Kidney glomerular epithelial cell (primary cell): ENCODE data around the gene AGT.

Source experiments
- DNase-seq: peaks from one replicate; lab custom pipeline; 2025; lab: John Stamatoyannopoulos, UW

The AGT gene

GRCh38 chr1:230713915-230714764 lies at the start of gene AGT:
TSS of gene AGT (minus strand) at chr1:230714122. CDS start at chr1:230710823, 3,299 bp downstream.
- peak; percentile 27 for DNase-seq

- no peak for DNase-seq
Measured at GRCh38 chr1:230761443-230762167, 47.7 kb upstream of the AGT start.

DNA sequence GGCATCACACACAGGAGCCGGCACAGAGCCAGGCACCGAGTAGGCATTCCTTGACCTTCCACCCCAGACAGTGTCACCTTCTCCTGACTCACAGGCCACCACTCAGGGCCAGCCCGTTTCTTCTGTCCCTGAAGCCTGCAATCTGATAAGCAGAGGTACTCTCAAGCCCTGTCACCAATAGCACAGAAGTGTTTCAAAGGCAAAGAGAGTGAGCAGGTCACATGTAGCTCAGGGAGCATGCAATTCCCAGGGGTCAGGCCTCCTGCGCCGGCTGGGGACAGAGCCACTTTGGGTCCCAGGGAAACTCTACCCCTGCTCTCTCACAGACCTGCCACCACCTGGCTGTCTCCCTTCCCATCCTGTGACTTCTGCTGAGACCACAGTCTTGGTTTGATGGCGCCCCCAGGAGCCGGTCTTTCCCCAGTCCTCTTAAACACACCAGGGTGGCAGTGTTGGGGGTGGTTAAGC lies 46.5 kb upstream of the AGT start:
- no peak for DNase-seq

DNA sequence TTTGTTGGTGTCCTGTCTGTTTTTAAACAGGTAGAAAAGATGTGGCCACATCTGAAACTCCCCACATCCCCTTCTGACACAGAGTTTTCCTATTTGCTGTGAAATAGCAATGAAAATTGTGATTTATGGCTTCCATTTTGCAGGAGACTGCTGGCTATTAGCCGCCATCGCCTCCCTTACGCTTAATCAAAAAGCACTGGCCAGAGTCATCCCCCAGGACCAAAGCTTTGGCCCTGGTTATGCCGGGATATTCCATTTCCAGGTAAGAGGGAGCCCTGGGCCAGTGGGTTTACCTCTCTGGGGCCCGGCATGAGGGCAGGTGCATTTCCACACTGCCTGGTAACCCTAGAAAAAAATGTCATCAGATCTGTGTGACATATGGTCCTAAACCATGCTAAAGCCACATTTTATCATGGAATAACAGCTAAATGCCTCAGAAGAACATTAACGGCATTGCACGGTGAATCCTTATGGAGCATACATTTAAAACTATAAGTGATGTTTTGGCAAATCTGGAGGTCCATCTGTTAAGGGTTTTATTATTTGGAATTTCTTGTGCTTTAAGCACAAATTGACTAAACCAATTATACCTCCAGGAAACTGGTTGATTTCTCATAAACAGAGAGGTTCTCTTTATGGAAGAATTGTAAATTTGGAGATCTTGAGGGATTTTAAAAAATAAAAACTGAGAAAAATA lies 45.6 kb upstream of the AGT start:
- no peak for DNase-seq

GRCh38 chr1:230758709-230759368 lies 44.9 kb upstream of the AGT start:
- no peak for DNase-seq

- DNase-seq: no peak
Measured at GRCh38 chr1:230757856-230758708, 44.2 kb upstream of the AGT start.

GRCh38 chr1:230754796-230755195 lies 40.9 kb upstream of the AGT start:
- DNase-seq: peak; percentile 41

GRCh38 chr1:230753586-230754251 lies 39.8 kb upstream of the AGT start:
- DNase-seq: no peak

- no peak for DNase-seq
Measured at GRCh38 chr1:230753191-230753585, 39.3 kb upstream of the AGT start.

DNA sequence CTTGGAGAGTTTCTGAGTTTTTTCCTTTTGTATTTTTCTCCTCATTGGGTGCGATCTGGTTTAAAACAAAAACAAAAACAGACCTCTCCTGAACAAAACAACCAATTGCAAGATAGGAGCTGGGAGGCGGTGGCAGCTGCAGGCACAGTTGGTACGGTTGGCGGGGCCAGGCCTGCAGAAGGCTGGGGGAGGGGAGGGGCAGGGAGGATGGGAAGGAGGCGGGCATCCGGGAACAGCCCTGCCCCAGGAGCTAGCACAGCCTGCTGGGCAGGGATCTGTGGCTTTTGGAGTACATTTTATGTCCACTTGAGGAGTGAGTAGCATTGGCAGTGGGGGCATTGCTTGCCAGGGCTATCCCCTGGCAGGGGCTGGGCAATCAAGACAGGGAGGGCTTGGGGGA lies 38.5 kb upstream of the AGT start:
- DNase-seq: no peak

DNA sequence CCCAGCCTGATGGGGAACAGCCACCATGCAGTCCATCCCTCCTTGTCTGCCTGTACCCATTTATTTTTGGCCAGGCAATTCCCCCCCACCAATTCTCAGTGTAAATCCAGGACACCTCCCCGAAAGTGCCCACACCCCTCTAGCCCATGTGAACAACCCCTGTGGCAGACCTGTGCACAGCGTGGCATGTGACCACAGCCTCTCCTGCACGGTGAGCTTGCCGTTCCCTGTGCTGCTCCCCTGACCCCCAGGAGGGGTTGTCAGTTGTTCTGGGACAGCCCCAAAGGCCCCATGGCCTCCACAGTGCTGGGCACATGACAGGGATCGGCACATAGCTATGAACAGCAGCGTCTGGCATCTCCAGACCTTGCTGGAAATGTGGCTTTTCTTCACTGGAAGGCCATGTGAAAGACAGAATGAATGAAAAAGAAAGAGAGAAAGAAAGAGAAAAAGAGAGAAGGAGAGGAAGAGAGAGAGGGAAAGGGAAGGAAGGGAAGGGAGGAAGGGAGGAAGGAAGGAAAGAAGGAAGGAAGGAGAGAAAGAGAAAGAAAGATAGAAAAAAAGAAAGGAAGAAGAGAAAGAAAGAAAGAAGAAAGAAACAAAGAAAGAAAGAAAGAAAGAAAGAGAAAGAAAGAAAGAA lies 37.2 kb upstream of the AGT start:
- DNase-seq: no peak

- DNase-seq: no peak
Measured at GRCh38 chr1:230750576-230750975, 36.7 kb upstream of the AGT start.

- no peak for DNase-seq
Measured at GRCh38 chr1:230749635-230750034, 35.7 kb upstream of the AGT start.

DNA sequence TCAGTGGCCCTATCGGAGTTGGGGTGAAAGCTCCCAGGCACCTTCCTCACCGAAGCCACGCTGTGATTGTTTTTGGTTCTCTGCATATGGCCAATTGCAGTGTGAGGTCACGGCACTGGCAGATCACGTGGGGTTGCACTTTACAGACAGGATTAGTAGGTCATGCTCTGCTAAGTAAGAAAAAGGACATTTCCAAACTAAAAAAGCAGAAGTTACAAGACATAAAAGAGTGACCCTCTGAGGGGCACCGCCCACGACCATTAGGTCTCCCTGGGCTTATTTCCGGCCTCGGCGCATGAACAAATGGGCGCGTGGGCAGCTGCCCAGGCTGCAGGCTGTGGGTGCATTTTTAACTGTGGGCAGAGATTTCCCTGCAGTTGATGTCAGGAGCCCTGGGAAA lies 35.2 kb upstream of the AGT start:
- DNase-seq: no peak

DNA sequence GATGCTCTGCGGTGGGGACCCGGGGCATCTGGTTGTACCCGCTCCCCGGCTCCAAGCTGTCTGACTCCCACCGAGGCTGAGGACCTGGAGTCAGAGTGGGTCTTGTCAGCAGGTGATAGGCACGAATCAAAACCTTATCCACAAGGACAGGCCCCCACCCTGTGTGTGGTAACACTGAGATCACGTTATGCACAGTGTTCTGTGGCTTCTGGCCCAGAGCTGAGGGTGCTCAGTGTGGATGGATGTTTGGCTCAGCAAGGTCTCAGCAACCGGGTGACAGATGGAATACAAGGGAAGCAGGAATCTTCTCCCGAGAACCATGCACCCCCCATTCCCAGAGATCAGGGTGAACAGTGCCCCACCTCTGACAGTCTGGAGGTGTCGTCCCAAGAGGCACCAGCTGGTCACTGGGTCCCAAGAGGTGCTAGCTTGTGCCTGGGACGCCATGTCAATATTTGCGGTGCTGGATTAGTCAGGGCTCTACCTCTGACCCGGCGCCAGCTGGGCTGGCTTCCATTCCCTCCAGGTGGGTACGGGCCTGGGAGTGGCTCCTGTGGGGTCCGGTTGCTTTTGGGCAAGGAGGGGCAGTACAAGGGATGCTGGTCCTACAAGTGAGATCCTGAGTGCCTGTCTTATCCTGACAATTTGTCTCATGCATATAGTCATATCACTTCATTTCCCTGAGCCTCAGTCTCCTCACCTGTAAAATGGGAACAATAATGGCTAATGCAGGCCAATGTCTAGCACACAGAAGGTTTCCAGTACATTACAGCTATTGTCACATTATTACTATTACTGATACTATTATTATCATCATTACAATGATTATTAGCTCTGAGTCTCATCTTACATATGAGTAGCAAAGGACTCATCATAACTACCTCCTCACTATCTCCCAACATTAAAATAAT lies 34.2 kb upstream of the AGT start:
- DNase-seq: no peak

DNA sequence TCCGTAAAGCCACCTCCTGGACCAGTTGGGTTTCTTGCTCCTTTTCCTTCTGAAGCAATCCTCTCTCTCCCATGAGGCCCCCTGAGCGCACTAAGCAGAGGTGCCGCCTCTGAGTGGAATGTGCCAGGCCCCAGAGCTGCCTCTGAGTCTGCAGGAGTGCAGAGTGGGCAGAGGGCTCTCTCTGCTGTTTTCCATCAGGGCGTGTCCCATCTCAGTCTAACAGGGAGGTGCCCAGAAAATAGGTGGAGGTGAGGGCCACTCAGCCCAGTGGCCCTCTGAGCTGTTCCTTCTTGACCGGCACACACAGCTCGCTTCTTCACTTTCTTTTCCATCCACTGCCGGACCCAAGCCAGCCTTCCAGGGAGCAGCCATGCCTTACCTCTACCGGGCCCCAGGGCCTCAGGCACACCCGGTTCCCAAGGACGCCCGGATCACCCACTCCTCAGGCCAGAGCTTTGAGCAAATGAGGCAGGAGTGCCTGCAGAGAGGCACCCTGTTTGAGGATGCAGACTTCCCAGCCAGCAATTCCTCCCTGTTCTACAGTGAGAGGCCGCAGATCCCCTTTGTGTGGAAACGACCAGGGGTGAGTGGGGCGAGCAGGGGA lies 33.3 kb upstream of the AGT start, which contains the start of gene CAPN9:
CAPN9 (plus strand) TSS at position 262 of the 604 bp plus-strand sequence; CDS start at position 371, 109 bp downstream.
- DNase-seq: no peak

DNA sequence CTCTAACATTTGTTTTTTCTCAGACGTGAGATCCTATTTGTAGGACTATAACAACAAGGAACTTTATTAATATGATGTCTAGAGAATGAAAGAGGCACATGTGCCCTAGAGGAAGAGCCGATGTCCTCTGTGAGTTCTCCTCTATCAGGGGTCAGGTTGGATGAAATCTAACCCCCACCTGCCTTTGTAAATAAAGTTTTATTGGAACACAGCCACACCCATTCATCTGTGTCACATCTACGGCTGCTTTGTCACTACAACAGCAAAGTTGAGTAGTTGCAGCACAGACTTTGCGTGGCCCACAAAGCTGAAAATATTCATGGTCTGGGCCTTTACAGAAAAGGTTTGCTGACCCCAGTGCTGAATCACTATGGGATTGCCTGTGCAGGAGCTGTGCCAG lies 32.7 kb upstream of the AGT start:
- no peak for DNase-seq

- DNase-seq: no peak
Measured at GRCh38 chr1:230745071-230745470, 31.1 kb upstream of the AGT start.
